ENCODE measurements around the gene YY1AP1. TPM values are rescaled to one million over a fixed set of nuclear protein-coding genes. Genes with fewer than 3 reads are reported as not detected.

Gene YY1AP1
- polyA plus RNA-seq, 1 of the 3 experiments (the other 2 are of a cell fraction), result 45.0 TPM

GRCh38 chr1:155725142-155725541 lies 36.6 kb upstream of the YY1AP1 start:
- no peak for TF ChIP-seq NRF1 (IDR thresholded peaks at IDR 0.05; ENCODE audit: low read depth, low read length)
- no peak for TF ChIP-seq CHD2 (IDR thresholded peaks at IDR 0.05; ENCODE audit: low read length, partially characterized antibody)
- no peak for TF ChIP-seq ZBTB33 (IDR thresholded peaks at IDR 0.05; ENCODE audit: borderline replicate concordance, low read depth)
- TF ChIP-seq FOXM1 (IDR thresholded peaks at IDR 0.05; ENCODE audit: low read depth), result no peak
- TF ChIP-seq SMC3 (IDR thresholded peaks at IDR 0.05; ENCODE audit: low read depth, low read length), result no peak
- no peak for TF ChIP-seq IRF3 (IDR thresholded peaks at IDR 0.05; ENCODE audit: low read depth, low read length)
- no peak for TF ChIP-seq TAF1 (IDR thresholded peaks at IDR 0.05; ENCODE audit: borderline replicate concordance, low read depth, low read length)
- TF ChIP-seq RXRA (IDR thresholded peaks at IDR 0.05; ENCODE audit: borderline replicate concordance, low read depth), result no peak
- H3K9me2 ChIP-seq, result no peaks in the 10 kb centered on the region
- peaks cover 22 to 23% of the 10 kb centered on the region in 2 experiments for H3K36me3 ChIP-seq (replicated peaks in 1 of 2; ENCODE audit: control insufficient read depth in 1 of 2, insufficient read depth in 2 of 2, low read length in 1 of 2)
- no peak overlapping the region for H2AFZ ChIP-seq (ENCODE audit: low read depth)
- no peak overlapping the region for H3K27ac ChIP-seq (ENCODE audit: low read depth in 2 of 2, low read length in 1 of 2)
- H3K4me3 ChIP-seq (ENCODE audit: low read depth in 2 of 2, low read length in 1 of 2), result no peak overlapping the region
- no peaks in the 10 kb centered on the region for H3K9me3 ChIP-seq
- 96% methylated on average over 3 of the region's 3 CpGs for WGBS (ENCODE audit: low lambda C conversion rate)
- peaks cover 14% of the 10 kb centered on the region for H3F3A ChIP-seq (replicated peaks; ENCODE audit: insufficient read depth)
- H4K20me1 ChIP-seq (ENCODE audit: insufficient read depth), result no peaks in the 10 kb centered on the region
- no peaks in the 10 kb centered on the region for H3K4me1 ChIP-seq (ENCODE audit: control insufficient read depth in 1 of 2, insufficient read depth in 2 of 2, low read depth in 1 of 2, low read length in 1 of 2)
- ChIA-PET CTCF (no interaction called here), POLR2A (no interaction called here)
- H3K4me2 ChIP-seq, result no peak overlapping the region
- H3K79me2 ChIP-seq (ENCODE audit: insufficient read depth), result peaks cover 11% of the 10 kb centered on the region; the same call in 1 of the 2 replicates
- no peak for DNase-seq
- H3K9ac ChIP-seq, result no peak overlapping the region
- H3K27me3 ChIP-seq (ENCODE audit: insufficient read depth), result no peaks in the 10 kb centered on the region

GRCh38 chr1:155719703-155720102 lies 31.1 kb upstream of the YY1AP1 start:
- H3K79me2 ChIP-seq (ENCODE audit: insufficient read depth), result peaks cover 44% of the 10 kb centered on the region; the same call in 1 of the 2 replicates
- no peak overlapping the region for H3K9ac ChIP-seq
- ChIA-PET POLR2A (no interaction called here), CTCF (interaction anchor here (1.2 to 1.6 kb wide), 2 partner anchors 10 to 25 kb away, joined by 4 to 7 read pairs; no protein-coding TSS in a partner anchor)
- H2AFZ ChIP-seq (ENCODE audit: low read depth), result no peak overlapping the region
- H3F3A ChIP-seq (replicated peaks; ENCODE audit: insufficient read depth), result no peaks in the 10 kb centered on the region
- H3K4me2 ChIP-seq, result no peak overlapping the region
- no peak for DNase-seq
- TF ChIP-seq PBX3 (IDR thresholded peaks at IDR 0.05) (no peak), EP300 (IDR thresholded peaks at IDR 0.05; ENCODE audit: borderline replicate concordance in 1 of 2, low read depth in 1 of 2, low read length in 1 of 2) (no peak), YY1 (IDR thresholded peaks at IDR 0.05; ENCODE audit: low read depth) (no peak), MAX (IDR thresholded peaks at IDR 0.05; ENCODE audit: low read depth) (no peak), IRF3 (IDR thresholded peaks at IDR 0.05; ENCODE audit: low read depth, low read length) (no peak), TEAD4 (IDR thresholded peaks at IDR 0.05; ENCODE audit: borderline replicate concordance, insufficient read depth) (no peak), NFIC (IDR thresholded peaks at IDR 0.05; ENCODE audit: borderline replicate concordance) (no peak), GABPA (IDR thresholded peaks at IDR 0.05; ENCODE audit: low read depth) (no peak), GATA2 (CRISPR knock-in tag; IDR thresholded peaks at IDR 0.05) (no peak), CHD2 (IDR thresholded peaks at IDR 0.05; ENCODE audit: low read length, partially characterized antibody) (no peak), MEF2A (IDR thresholded peaks at IDR 0.05; ENCODE audit: borderline replicate concordance, low read depth) (no peak), MXI1 (IDR thresholded peaks at IDR 0.05; ENCODE audit: low read depth, low read length) (no peak), USF2 (IDR thresholded peaks at IDR 0.05; ENCODE audit: borderline replicate concordance, low read depth, low read length) (no peak), ELF1 (IDR thresholded peaks at IDR 0.05) (no peak), RAD21 (IDR thresholded peaks at IDR 0.05; ENCODE audit: low read length) (no peak)
- H3K9me3 ChIP-seq, result no peaks in the 10 kb centered on the region
- H3K27me3 ChIP-seq (ENCODE audit: insufficient read depth), result no peaks in the 10 kb centered on the region
- peaks cover 11 to 12% of the 10 kb centered on the region in 2 experiments for H3K36me3 ChIP-seq (replicated peaks in 1 of 2; ENCODE audit: control insufficient read depth in 1 of 2, insufficient read depth in 2 of 2, low read length in 1 of 2)
- no peaks in the 10 kb centered on the region for H3K4me1 ChIP-seq (ENCODE audit: control insufficient read depth in 1 of 2, insufficient read depth in 2 of 2, low read depth in 1 of 2, low read length in 1 of 2)
- 100% methylated on average over 4 of the region's 4 CpGs for WGBS (ENCODE audit: low lambda C conversion rate)
- no peaks in the 10 kb centered on the region for H3K9me2 ChIP-seq
- H3K4me3 ChIP-seq (ENCODE audit: low read depth in 2 of 2, low read length in 1 of 2), result no peak overlapping the region
- no peaks in the 10 kb centered on the region for H4K20me1 ChIP-seq (ENCODE audit: insufficient read depth)
- H3K27ac ChIP-seq (ENCODE audit: low read depth in 2 of 2, low read length in 1 of 2), result no peak overlapping the region

All from SK-N-SH (cell line).